Measurements from ENCODE around the gene ST6GAL1. TPM values are rescaled to one million over a fixed set of nuclear protein-coding genes. Genes with fewer than 3 reads are reported as not detected.
"Not testable (repeated sequence)": the region's sequence is repeated elsewhere in the genome, so short reads cannot be mapped to it uniquely, and the experiment has no call there.

Gene ST6GAL1
- total RNA-seq, 1 donor from 2014 or later = 61.1 TPM

- no peak for DNase-seq (ENCODE audit: low read depth in 2 of 2)
These were observed 90.0 kb downstream of the ST6GAL1 start for GRCh38 chr3:187020376-187020775.

- no peak for DNase-seq (ENCODE audit: low read depth in 2 of 2)
These were observed 91.5 kb downstream of the ST6GAL1 start for GRCh38 chr3:187021748-187022402.

- no peak for DNase-seq (ENCODE audit: low read depth in 2 of 2)
These were observed 92.2 kb downstream of the ST6GAL1 start for GRCh38 chr3:187022403-187023029.

- not testable (repeated sequence) for DNase-seq (ENCODE audit: low read depth in 2 of 2)
These were observed 93.0 kb downstream of the ST6GAL1 start for GRCh38 chr3:187023340-187023739.

GRCh38 chr3:187024536-187025226 lies 94.4 kb downstream of the ST6GAL1 start:
- DNase-seq (ENCODE audit: low read depth in 2 of 2) = no peak

- no peak for DNase-seq (ENCODE audit: low read depth in 2 of 2)
These were observed 94.9 kb downstream of the ST6GAL1 start for GRCh38 chr3:187025254-187025655.

- no peak for DNase-seq (ENCODE audit: low read depth in 2 of 2)
These were observed 95.5 kb downstream of the ST6GAL1 start for GRCh38 chr3:187025656-187026316.

GRCh38 chr3:187026317-187026670 lies 96.0 kb downstream of the ST6GAL1 start:
- no peak for DNase-seq (ENCODE audit: low read depth in 2 of 2)

GRCh38 chr3:187027531-187028278 lies 97.4 kb downstream of the ST6GAL1 start:
- no peak for DNase-seq (ENCODE audit: low read depth in 2 of 2)

- DNase-seq (ENCODE audit: low read depth in 2 of 2) = no peak
These were observed 101.6 kb downstream of the ST6GAL1 start for GRCh38 chr3:187031934-187032333.

- no peak for DNase-seq (ENCODE audit: low read depth in 2 of 2)
These were observed 106.1 kb downstream of the ST6GAL1 start for GRCh38 chr3:187036394-187036793.

- no peak for DNase-seq (ENCODE audit: low read depth in 2 of 2)
These were observed 108.9 kb downstream of the ST6GAL1 start for GRCh38 chr3:187039100-187039722.

GRCh38 chr3:187039723-187040414 lies 109.5 kb downstream of the ST6GAL1 start:
- no peak for DNase-seq (ENCODE audit: low read depth in 2 of 2)

GRCh38 chr3:187040516-187041361 lies 110.4 kb downstream of the ST6GAL1 start:
- peak; percentile 30 to 35 for DNase-seq (ENCODE audit: low read depth in 2 of 2)

- peak; percentile 59 to 74 for DNase-seq (ENCODE audit: low read depth in 2 of 2)
These were observed 111.3 kb downstream of the ST6GAL1 start for GRCh38 chr3:187041362-187042307.

- DNase-seq (ENCODE audit: low read depth in 2 of 2) = no peak
These were observed 112.0 kb downstream of the ST6GAL1 start for GRCh38 chr3:187042346-187042745.

- no peak for DNase-seq (ENCODE audit: low read depth in 2 of 2)
These were observed 112.6 kb downstream of the ST6GAL1 start for GRCh38 chr3:187042874-187043458.

GRCh38 chr3:187044206-187044605 lies 113.9 kb downstream of the ST6GAL1 start:
- peak; percentile 21 to 65 for DNase-seq (ENCODE audit: low read depth in 2 of 2)
